HG03575 (cell line): ENCODE measurements around the gene GRK1.

ENCODE experiments used
- ATAC-seq: cut with Tn5 transposase; IDR thresholded peaks from one replicate; pipeline ENCODE4 v1.9.1; 2021; ENCODE audit not compliant: unreplicated experiment, insufficient number of reproducible peaks, low FRiP score; ENCODE audit errors: extremely low read depth

Gene GRK1

GRCh38 chr13:113631341-113632095, 35.5 kb upstream of the GRK1 start:
- no peak for ATAC-seq

DNA sequence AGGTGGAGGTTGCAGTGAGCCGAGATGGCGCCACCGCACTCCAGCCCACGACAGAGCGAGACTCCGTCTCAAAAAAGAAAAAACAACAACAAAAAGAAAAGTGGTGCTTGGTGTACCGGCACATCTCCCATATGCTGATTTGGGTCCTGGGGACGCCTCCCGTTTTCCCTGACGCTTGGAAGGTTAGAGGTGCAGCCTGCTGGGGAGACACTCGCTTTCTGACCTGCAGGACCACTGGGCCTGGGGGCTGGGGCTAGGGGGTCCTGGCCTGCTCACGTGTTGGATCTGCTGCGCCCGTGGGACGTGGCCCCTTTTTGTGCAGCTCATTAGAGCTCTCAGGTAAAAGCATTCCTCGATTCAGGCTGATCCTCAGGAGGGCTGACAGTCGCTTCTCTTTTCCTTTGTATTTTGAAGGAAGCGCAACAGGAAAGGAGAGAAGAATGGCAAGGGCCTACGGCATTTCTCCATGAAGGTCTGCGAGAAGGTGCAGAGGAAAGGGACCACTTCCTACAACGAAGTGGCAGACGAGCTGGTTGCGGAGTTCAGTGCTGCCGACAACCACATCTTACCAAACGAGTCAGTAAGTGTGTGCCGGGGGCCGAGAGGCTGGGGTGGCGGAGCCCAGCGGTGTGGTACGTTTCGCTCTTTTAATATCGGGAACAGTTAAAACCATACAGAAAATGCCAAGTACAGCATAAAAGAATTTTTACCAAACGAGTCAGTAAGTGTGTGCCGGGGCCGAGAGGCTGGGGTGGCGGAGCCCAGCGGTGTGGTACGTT, 34.1 kb upstream of the GRK1 start:
- ATAC-seq = no peak

DNA sequence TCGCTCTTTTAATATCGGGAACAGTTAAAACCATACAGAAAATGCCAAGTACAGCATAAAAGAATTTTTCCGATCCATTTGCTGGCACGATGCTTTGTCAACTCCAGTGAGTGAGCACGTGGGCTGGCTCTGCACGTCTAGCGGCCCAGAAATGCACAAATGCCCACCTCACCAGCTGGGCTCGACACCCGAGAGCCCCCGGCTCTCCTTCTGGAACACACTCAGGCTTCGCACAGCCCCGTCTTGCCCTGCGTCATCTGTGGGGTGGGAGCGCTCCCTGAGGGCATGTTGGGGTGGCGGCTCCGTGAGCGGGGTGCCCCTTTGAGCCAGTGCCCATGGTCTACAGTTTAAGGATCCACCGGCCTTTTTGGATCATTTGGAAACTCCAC, 33.5 kb upstream of the GRK1 start:
- no peak for ATAC-seq

- ATAC-seq = no peak
Observed at GRCh38 chr13:113634279-113635047, 32.6 kb upstream of the GRK1 start.

GRCh38 chr13:113635048-113635420, 32.0 kb upstream of the GRK1 start:
- no peak for ATAC-seq

DNA sequence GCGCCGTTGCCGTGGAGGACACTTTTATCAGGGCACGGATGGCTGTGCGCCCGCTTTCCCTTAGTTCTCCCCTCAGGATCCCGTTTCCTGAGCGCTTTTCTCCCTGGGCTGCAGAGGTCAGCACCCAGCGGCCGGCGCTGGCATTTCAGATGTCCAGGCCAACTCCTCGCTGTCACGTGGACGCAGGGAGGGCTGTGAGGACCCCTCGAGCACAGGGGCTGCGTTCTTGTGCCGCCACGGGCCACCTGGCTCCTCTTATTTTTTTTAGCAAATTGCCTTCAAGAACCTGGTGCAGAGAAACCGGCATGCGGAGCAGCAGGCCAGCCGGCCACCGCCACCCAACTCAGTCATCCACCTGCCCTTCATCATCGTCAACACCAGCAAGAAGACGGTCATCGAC, 31.3 kb upstream of the GRK1 start:
- ATAC-seq = no peak

DNA sequence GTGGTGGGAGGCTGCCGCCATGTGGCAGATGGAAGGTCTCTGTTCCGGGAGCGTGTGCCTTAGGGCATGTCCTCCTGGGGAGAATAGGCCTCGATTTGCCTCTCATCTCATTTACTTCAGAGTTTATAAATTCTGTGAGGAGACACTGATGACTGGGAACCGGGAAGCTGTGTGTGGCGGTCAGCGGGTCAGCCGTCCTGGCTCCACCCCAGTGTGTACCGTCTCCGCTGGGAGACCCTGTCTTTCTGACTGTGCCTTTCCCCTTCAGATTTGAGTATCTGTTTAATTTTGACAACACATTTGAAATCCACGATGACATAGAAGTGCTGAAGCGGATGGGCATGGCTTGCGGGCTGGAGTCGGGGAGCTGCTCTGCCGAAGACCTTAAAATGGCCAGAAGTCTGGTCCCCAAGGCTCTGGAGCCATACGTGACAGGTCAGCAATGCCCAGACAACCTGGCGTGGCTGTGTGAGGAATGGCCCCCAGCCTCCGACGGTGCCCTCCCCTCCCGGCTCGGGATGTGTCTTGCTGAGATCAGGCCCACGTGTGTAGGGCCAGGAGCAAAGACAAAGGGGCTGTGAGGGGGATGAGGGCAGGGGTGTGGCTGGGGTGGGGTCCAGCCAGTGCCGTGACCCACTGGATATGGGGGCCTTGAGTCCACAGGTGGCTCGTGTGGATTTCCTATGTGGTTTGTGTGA, 30.6 kb upstream of the GRK1 start:
- ATAC-seq = no peak

DNA sequence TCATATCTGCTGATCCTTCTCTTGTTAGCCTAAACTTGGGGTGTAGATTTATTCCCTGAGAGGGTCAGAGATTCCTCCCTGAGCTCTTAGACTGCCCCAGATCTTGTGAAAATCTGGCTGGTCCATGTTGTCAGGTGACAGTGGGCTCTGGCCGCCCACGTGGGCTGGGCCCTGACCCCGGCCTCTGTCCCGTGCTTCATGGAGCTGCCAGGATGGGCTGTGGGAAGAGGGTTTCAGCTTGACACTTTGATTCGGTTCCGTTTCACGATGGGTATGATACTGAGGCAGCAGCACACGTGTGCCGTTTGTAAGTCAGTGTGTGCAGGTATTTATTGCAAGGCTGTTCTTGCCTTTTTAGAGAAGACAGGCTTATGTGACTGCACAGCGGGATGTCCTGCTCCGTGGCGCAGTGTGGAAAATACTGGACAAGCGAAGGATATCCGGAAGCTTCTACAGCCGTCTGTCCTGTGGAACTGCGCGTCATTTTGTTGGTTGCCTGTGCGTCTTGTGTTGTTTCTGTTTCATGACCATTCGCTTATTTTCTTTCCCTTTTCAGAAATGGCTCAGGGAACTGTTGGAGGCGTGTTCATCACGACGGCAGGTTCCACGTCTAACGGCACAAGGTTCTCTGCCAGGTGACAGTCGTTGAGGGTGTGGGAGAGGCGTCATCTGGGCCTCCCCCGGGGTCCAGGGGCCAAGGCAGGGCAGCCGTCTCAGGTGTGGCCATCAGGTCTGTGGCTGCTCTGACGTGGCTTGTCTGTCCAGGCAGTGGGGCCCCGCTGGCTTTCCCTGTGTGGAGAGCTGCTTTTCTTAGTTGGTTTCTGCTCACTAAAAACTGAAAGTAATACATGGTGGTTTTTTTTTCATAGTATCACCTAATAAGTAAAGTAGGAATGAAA, 29.5 kb upstream of the GRK1 start:
- ATAC-seq = no peak

DNA sequence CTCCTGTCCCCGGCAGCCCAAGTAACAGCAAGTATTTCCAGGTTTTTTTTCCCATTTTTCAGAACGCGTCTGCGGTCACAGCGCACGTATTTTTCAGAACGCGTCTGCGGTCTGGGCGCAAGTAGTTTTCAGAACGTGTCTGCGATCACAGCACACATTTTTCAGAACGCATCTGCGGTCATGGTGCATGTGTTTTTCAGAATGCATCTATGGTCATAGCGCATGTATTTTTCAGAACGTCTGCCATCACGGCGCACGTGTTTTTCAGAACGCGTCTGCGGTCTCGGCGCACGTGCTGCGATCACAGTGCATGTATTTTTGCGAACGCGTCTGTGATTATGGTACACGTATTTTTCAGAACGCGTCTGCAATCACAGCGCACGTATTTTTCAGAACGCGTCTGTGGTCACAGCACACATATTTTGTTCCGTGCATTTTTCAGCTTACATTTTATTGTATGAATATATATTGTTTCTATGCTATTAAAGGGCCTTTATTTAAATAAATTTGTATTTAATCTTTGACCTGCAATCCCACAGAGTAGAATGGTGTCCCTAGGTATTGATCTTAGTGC, 28.8 kb upstream of the GRK1 start:
- no peak for ATAC-seq

- ATAC-seq = no peak
Observed at GRCh38 chr13:113638806-113639205, 28.2 kb upstream of the GRK1 start.

GRCh38 chr13:113639616-113640262, 27.3 kb upstream of the GRK1 start:
- ATAC-seq = no peak

DNA sequence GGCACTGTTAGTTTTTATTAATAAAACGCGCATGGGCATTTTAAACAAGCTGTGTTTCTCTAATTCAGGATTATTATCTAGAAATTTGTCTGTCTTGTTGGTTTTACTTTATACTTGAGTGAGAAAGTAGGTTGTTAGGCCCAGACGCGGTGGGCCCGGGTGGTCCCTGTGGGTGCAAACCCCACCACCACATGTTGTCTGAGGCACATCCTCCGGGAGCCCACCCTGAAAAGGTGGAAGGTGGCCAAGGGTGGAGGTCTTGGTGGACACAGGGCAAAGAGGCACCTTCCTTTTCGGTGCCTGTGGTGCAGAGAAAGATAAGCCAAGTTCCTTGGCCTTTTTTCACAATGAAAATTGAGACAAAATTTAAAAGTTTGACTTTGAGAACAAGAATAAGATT, 25.6 kb upstream of the GRK1 start:
- no peak for ATAC-seq

DNA sequence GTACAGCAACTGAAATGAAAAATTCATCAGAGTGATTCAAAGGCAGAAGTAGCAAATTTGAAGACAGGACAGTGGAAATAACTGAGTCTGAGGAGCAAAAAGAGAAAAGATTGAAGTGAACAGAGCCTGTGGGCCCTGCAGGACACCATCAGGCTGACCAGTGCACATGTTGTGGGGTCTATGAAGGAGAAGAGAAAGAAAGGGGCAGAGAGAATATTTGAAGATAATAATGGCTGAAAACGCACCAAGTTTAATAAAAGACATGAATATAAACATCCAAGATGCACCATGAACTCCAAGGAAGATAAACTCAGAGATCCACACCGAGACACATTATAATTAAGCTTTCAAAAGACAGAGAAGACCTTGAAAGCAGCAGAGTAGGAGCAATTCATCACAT, 24.5 kb upstream of the GRK1 start:
- no peak for ATAC-seq

- no peak for ATAC-seq
Observed at GRCh38 chr13:113643593-113643992, 23.4 kb upstream of the GRK1 start.

GRCh38 chr13:113644800-113645199, 22.2 kb upstream of the GRK1 start:
- ATAC-seq = no peak

GRCh38 chr13:113645329-113645728, 21.7 kb upstream of the GRK1 start:
- ATAC-seq = no peak

DNA sequence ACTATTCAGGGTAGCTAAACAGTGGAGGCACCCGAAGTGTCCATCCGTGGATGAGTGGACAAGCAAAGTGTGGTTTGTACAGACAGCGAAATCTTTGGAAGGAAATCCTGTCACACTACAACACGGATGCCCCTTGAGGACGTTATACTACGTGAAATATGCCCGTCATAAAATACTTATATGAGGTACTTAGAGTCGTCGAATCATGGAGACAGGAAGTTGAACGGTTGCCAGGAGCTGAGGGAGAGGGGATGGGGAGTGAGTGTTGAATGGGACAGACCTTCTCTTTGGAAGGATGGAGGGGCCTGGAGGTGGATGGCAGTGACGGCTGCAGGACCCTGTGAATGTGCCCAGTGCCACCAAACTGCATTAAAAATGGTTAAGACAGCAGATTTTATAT, 20.6 kb upstream of the GRK1 start:
- ATAC-seq = no peak

DNA sequence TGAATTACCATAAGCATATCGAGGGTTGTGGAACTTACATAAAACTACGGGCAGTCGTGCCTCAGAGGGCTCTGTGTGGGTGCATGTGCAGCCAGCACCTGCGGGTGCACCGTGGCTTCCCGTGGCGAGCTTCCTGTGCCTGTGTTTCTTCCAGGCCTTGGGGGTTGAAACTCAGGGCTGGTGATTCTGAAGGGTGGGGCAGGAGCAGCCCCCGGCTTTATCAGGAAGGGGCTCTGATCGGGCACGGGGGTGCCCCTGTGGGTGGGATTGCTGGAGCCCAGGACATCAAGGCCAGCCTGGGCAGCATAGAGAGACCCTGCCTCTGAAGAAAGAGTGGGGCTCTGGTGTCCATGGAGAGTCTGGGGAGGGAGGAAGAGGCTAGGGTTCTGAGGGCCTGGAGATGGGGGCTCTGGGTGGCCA, 20.1 kb upstream of the GRK1 start:
- ATAC-seq = no peak
